ENCODE measurements around the gene KIF26B.
"Not testable (repeated sequence)": the region's sequence is repeated elsewhere in the genome, so short reads cannot be mapped to it uniquely, and the experiment has no call there.

Gene KIF26B

GRCh38 chr1:245283001-245283400 is 128.2 kb downstream of the KIF26B start:
- no peak for DNase-seq

GRCh38 chr1:245285168-245285567 is 130.4 kb downstream of the KIF26B start:
- no peak for DNase-seq

DNA sequence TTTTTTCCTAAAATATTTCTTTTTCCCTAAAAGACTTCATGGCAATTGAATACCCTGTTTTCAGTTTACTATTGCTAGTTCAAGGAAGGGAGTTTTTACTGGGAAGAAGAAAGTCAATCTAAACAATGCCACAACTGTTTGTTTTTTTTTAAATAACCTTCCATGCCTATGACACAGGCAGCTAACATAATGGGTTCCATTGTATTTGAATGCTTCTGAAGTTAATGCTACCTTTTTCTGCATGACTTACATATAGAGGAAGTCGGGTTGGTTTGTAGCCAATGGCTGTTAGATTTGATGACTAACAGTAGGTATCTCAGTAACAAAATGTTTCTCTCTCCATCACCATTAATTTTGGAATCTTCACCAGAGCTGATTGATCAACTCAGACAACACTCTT is 134.0 kb downstream of the KIF26B start:
- no peak for DNase-seq

DNA sequence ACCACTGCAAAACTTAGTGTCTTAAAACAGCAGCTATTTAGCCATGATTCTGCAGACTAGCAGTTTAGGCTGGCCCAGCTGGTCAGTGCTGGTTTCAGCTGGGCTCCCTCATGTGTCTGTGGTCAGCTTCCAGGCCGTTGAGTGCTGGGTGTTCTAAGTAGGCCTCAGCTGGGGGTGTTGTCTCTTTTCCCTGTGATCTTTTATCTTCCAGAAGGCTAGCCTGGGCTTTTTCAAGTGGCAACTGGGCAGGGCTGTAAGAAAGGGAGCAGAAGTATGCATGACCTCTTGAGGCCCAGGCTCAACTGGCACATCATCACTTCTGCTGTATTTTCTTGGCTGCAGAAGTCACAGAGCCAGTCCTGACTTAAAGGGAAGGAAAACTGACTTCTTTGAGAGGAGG is 136.1 kb downstream of the KIF26B start:
- DNase-seq: no peak

GRCh38 chr1:245291351-245291750 is 136.6 kb downstream of the KIF26B start:
- DNase-seq: no peak

DNA sequence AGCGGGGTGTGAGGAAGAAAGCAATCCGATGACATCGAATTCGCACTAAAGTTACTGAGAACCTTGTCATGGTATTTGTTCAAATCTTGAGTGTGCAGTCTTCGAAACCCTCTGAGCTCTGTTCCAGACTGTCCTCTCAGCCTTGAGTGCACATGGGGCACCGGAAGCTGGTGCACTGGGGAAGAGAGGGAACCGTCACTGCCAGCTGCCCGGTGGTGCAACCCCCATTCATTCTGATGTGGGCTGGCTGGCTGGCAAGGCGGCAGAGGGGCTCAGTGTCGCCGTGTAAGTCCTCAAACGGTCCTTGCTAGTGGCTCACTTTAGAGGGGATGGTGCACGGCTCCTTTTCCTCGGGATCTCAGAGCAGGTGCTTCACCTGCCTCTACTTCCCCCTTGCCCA is 137.4 kb downstream of the KIF26B start:
- no peak for DNase-seq

DNA sequence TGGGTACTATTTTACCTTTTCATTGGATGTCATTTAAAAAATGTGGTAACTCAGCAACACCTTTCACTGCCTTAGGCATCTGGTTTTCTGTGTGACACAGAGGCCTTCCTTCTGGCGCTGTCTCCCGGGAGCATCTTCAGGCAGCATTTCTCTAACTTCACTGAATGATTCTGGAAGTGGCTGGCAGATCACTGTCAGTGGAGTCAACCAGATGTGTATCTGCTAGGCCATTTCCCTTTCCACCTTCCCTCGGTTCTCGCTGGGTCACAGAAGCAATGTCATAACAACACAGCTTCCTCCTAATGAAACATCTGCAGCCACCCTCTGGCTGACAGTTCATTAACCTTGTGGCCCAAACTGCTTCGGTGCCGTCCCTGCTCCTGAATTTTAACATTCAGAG is 137.8 kb downstream of the KIF26B start:
- DNase-seq: no peak

- no peak for DNase-seq
These were observed 139.2 kb downstream of the KIF26B start for GRCh38 chr1:245294020-245294419.

- DNase-seq: peak; percentile 54
These were observed 144.0 kb downstream of the KIF26B start for GRCh38 chr1:245298781-245299180.

DNA sequence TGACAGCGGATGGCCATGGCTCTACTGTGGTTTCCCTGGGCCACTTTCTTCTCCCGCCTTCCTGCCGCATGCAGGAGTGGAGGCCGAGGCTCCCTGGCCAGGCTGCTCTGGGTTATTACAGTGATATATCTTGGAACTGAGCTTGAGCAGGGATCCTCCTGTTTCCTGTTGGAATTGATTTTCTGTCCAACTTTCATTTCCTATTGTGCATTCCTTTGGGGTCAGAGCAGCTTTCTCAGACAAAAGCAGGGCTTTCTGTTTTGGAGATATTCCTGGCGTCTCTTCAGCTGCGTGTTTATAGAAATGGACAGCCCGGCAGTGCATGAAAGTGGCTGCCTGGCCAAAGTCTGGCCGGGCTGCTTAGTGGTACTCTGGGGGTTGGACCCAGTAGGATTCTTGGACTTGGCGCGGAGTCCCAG is 146.4 kb downstream of the KIF26B start:
- peak; percentile 24 for DNase-seq

DNA sequence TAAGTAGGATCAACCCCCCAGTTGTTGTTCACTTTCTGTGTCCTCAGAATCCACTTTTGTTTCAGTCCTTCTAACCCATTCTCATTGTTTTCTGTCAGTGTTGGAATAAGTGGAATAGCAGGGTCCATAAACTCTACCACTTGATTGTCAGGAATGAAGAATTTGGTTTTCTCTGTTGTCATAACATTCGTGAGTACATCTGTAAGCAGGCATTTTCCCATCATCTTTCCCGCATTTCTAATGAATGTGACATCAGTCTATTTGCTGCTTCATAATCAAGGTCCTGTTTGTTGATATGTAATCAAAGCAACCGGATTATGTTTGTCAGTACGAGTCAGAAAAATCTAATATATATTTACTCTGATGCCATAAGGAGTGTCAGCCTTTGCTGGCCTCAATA is 147.1 kb downstream of the KIF26B start:
- DNase-seq: no peak

- DNase-seq: no peak
These were observed 149.9 kb downstream of the KIF26B start for GRCh38 chr1:245304698-245305097.

GRCh38 chr1:245306020-245306419 is 151.2 kb downstream of the KIF26B start:
- no peak for DNase-seq

- DNase-seq: no peak
These were observed 152.0 kb downstream of the KIF26B start for GRCh38 chr1:245306628-245307410.

- peak; percentile 37 for DNase-seq
These were observed 156.1 kb downstream of the KIF26B start for GRCh38 chr1:245310571-245311531.

DNA sequence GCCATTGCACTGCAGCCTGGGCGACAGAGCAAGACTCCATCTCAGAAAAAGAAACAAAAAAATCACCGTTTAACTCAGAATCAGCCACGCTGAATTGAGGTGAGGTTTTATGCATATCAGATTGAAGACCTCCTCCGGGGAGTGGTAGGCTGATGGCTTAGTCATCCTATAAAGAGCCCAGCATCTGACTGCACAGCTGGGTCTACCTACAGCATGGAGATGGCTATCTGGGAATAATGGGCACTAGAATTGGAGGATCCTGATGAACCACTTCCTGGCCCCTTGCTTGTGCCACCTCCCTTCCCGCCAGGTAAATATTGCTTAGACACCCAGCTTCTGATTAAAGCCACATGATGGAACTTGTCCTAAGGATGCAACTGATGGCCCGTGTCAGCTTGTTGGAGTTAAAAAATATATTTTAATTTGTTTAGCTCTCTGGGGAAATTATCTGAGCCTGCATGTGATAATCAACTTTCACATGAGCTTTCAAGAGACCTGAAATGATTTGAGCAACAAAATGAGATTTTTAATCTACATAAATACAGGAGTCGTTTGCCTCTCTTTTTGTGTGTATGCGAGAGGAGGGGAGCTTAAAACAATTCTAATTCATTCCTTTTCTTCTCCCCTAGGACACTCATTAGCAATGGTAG is 157.2 kb downstream of the KIF26B start:
- no peak for DNase-seq

- DNase-seq: no peak
These were observed 158.8 kb downstream of the KIF26B start for GRCh38 chr1:245313576-245313975.

- DNase-seq: no peak
These were observed 162.0 kb downstream of the KIF26B start for GRCh38 chr1:245316784-245317183.

GRCh38 chr1:245317217-245317616 is 162.4 kb downstream of the KIF26B start:
- DNase-seq: no peak

GRCh38 chr1:245319094-245319493 is 164.3 kb downstream of the KIF26B start:
- DNase-seq: no peak

GRCh38 chr1:245322673-245323072 is 167.9 kb downstream of the KIF26B start:
- DNase-seq: peak; percentile 12

DNA sequence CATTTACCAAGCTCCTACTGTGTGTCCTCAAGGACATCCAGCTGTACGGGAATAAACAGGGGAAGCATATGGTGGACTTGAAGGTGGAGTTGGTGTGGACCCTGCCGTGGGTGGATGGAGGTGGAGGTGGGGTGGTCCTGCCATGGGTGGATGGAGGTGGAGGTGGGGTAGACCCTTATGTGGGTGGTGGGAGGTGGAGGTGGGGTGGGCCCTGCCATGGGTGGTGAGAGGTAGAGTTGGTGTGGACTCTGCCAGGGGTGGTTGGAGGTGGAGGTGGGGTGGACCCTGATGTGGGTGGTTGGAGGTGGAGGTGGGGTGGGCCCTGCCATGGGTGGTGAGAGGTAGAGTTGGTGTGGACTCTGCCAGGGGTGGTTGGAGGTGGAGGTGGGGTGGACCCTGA is 169.0 kb downstream of the KIF26B start:
- DNase-seq: not testable (repeated sequence)
